ENCODE data around the gene GLTP.
"Not testable (repeated sequence)": the region's sequence is repeated elsewhere in the genome, so short reads cannot be mapped to it uniquely, and the experiment has no call there.

DNA sequence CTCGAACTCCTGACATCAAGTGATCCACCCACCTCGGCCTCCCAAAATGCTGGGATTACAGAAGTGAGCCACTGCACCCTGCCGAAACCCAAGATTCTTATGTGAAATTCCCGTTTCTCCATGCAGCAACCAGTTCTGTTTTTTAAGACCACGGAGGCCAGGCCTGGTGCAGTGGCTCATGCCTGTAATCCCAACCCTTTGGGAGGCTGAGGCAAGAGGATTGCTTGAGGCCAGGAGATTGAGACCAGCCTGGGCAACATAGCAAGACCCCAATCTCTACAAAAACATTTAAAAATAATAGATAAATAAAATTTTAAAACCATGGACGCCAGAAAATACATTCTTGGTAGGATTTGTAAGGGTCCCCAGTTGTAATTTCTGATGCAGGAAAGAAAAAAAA is 29.8 kb downstream of the GLTP start:
- not testable (repeated sequence) for TF ChIP-seq EZH2 (IDR thresholded peaks at IDR 0.05; ENCODE audit: insufficient read depth, low read length)
- TF ChIP-seq, protein P1, sequence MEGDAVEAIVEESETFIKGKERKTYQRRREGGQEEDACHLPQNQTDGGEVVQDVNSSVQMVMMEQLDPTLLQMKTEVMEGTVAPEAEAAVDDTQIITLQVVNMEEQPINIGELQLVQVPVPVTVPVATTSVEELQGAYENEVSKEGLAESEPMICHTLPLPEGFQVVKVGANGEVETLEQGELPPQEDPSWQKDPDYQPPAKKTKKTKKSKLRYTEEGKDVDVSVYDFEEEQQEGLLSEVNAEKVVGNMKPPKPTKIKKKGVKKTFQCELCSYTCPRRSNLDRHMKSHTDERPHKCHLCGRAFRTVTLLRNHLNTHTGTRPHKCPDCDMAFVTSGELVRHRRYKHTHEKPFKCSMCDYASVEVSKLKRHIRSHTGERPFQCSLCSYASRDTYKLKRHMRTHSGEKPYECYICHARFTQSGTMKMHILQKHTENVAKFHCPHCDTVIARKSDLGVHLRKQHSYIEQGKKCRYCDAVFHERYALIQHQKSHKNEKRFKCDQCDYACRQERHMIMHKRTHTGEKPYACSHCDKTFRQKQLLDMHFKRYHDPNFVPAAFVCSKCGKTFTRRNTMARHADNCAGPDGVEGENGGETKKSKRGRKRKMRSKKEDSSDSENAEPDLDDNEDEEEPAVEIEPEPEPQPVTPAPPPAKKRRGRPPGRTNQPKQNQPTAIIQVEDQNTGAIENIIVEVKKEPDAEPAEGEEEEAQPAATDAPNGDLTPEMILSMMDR (IDR thresholded peaks at IDR 0.05; ENCODE audit: insufficient read depth, low read depth, low read length) = not testable (repeated sequence)
